ENCODE measurements around the gene POR.
"Not testable (repeated sequence)": the region's sequence is repeated elsewhere in the genome, so short reads cannot be mapped to it uniquely, and the experiment has no call there.

POR gene

DNA sequence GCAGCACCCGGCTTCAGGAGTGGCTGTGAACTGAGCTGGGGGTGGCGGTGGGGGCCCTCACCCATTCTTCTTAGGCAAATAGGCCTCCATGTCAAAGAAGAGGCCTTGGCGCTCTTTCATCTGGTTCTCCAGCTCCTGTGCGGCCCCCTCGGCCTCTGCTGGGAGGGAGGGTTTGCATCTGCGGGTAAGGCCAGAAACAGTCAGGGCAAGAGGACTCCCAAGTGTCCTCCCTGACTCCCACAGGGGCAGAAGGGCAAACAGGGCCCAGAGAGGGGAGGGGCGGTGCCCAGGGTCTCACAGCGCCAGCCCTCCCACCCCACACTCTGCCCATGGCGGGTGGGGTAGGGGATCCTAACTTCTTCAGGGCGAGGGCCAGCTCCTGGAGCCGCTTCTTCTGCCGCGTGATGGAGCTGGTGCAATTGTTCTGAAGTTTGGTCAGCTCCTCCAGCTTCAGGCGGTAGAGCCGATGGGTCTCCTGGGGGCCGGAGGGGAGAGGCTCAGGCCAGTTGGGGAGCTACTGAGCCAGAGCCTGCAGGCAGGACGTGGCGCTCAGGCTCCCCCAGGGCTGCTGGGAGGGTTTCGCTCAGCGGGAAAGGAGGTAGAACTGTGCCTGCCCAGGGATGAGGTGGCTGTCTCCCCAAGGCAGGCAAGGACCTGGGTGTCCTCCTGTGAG lies 77.3 kb downstream of the POR start:
- no peak for DNase-seq (ENCODE audit: low spot score)

DNA sequence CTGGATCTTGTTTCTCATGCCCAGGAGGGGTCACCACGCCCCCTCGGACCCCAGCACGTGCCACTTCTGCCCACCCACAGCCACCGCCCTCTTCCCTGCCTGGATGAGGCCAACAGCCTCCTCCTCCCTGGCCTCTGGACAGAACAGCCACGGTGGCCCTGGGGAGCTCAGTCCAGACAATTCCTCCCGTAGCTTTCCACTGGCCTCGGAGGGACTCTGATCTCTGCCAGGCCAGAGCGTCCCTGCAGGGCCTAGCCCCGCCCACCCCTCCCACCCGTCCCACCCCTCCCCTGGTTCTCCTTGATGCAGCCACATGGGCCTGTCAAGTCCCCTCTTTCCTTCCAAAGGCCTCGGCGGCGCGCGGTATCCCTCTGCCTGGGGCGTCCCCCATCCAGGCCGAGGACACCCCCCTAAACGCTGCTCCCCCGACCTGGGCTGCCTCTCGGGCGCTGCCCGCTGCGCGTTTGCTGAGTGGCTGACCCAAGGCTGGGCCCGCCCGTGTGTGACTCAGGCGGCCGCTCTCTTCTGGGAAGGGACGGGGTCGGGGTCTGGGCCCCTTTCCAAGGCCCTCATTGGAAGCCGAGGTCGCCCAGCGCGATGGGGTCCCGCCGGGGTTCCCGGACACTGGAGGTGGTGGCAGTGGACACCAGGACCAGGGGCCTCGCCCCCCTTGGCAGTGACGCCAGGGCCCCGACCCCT lies 78.9 kb downstream of the POR start:
- DNase-seq (ENCODE audit: low spot score), result no peak

DNA sequence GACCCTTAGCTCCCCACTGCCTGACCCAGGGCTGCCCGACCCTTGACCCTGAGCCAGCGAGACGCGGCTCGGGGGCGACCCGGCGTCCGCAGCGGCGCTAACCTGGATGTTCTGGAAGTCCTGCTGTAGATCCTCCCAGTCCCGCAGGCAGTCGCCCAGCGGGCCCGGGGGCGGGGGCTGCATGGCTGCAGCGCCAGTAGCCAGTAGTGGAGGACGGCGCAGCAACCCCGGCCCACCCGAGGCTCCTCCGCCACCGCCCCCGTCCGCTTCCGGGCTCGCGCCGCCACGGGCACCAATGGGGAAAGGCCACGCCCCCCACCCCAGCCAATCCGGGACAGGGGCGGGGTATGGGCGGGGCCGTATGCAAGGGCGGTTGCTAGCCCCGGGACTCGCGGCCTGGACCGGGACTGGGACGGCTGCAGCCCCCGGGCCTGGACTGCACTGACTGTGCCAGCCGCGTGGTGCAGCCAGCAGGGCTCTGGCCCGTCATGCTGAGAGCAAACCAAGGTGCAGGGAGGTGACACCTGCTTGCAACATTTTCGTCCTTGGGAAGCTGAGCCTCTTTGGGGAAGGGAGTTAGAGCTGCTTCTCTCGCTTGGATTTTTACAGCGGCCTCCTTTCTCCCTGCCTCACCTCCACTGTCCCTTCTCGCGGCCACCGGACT lies 79.6 kb downstream of the POR start, which contains the start of gene TMEM120A:
Gene TMEM120A (minus strand): TSS at position 208 of the 664 bp plus-strand sequence. CDS start 25 bp downstream, at position 183.
- DNase-seq (ENCODE audit: low spot score), result peak; percentile 89

DNA sequence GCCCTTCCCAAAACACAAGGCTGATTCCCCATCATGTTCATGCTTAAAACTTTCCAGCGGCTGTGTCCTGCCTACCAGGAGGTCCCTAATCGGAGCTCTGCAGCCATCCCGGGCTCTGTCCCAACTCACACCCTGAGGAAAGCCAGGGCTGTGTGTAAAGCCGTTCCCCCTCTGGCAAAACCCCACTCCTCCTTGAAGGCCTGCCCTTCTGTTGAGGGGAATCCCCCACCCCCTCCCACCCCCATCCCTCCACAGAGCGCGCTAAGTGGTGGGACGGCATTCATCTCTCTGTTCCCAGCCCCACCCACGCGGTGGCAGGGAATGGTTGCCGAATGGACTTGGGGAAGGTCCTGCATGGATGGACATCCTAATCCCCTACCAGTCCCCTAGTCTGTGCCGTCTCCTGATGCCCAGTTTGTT lies 80.1 kb downstream of the POR start:
- DNase-seq (ENCODE audit: low spot score), result no peak

DNA sequence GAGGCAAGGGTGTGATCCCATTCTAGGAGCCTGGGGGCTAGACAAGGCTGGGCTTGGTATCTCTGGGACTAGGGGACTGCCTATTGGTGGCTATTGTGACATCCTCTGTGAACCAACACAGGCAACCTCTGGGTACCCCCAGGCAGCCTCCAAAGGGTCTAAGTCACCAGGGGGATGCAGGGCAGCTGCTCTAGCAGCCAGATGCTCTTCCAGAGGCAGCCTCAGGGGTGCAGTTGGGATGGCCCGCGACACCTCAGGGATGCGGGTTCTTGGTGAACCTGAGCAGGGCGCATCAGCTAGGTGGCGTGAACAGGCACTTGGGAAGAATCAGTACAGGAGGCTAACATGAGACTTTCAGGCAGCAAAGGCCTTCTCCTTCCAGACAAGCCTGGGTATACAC lies 81.0 kb downstream of the POR start:
- DNase-seq (ENCODE audit: low spot score), result no peak

DNA sequence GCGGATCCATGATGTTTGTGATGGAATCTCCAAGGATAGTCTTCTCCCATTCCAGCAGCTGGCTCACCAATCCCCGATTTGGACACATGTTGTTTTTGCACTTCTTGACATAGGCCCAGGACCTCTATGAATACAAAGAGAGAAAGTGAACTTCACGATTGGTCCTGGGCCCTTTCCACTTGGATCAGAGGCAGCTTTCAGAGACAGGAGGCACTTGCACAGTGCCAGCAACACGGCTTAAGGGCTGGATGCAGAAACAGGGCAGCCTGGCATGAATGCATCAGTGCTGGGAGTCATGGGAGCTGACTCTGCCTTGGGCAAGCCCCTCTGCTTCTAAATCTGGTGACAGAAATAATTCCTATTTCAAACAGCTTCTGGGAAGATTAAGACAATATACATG lies 81.5 kb downstream of the POR start:
- DNase-seq (ENCODE audit: low spot score), result no peak

DNA sequence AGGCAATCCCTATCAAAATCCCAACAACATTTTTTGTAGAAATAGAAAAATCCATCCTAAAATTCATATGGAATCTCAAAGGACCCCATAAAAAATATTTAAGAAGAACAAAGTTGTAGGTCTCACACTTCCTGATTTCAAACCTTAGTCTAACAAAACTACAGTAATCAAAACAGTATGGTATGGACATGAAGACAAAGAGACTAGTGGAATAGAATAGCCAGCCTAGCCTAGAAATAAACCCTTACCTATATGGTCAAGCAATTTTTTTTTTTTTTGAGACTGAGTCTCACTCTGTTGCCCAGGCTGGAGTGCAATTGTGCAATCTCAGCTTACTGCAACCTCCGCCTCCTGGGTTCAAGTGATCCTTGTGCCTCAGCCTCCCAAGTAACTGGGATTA lies 83.1 kb downstream of the POR start:
- DNase-seq (ENCODE audit: low spot score), result no peak

DNA sequence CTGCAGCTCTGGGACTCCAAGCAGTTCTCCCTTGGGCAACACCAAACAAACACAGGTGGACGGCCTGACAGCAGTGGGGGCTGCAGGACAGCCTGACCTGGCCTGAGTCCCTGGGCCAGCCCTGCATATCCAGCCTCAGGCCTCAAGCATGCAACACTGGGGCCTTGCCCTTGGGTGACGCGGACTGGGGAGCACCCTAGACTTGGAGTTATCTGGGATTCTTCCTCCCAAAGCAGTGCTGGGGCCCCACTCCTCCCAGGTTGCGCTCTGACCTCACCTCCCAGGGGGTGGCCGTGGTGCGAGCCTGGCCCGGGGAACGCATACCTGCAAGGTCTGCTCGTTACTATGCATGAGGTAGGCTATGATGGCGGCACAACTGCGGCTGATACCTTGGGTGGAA lies 85.6 kb downstream of the POR start:
- no peak for DNase-seq (ENCODE audit: low spot score)

DNA sequence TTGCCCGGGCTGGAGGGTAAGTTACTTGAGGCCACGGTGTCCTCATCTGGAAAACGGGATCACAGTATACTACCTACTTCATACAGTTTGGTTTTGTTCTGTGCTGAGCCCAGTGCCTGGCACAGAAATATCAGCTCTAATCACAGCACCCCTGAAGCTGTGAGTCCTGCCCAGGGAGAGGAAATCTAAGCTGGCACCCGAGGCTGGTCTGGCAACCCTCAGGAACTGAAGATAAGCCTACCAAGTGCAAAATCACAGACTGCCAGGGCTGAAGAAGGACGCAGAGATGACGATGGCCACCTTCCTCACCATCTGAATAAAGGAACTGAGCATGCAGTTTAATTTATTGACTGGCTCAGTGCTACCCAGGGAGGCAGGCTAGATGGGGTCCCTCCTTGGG lies 87.2 kb downstream of the POR start:
- no peak for DNase-seq (ENCODE audit: low spot score)

DNA sequence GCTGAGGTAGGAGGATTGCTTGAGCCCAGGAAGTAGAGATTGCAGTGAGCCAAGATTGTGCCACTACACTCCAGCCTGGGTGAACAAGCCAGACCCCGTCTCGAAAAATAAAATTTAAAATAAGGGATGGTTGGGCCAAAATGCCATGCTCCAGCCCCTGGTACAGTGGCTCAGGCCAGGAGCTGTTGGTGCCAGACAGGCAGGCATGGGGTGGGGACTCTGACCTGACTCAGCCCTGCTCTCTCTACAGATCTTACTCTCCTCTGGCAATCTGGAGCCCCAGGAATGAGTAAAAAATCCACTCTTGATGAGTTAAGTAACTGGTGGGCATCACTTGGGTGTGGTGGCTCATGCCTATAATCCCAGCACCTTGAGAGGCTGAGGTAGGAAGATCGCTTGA lies 87.9 kb downstream of the POR start:
- no peak for DNase-seq (ENCODE audit: low spot score)

DNA sequence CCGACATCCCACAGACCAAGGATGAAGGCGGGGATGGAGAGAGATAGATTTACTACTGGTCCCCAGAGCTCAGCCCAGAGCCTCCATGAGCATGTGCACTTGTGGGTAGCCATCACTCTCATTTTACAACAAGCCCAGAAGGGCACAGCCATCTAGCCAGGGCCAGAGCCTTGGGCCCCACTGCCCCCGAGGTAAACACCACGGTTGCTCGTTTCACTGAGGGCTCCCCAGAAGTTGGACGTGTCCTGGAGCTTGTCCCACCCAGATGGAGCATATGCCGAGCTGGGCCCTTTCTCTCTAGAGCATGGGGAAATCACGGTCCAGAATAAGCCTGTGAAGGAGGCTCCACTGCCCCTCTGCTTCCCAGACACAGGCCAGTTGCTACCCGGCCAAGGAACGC lies 88.4 kb downstream of the POR start:
- DNase-seq (ENCODE audit: low spot score), result no peak

DNA sequence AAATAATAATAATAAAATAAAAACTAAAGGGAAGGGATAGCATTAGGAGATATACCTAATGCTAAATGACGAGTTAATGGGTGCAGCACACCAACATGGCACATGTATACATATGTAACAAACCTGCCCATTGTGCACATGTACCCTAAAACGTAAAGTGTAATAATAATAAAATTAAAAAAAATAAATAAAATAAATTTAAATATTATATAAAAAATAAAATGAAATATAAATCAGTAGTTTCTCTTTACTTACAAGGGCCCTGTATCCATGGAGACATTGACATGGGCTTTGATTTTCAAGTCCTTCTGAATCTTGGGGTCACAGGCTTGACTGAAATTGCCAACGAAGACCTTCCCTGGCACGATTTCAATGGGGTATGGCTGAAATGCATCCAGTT lies 90.0 kb downstream of the POR start:
- not testable (repeated sequence) for DNase-seq (ENCODE audit: low spot score)

DNA sequence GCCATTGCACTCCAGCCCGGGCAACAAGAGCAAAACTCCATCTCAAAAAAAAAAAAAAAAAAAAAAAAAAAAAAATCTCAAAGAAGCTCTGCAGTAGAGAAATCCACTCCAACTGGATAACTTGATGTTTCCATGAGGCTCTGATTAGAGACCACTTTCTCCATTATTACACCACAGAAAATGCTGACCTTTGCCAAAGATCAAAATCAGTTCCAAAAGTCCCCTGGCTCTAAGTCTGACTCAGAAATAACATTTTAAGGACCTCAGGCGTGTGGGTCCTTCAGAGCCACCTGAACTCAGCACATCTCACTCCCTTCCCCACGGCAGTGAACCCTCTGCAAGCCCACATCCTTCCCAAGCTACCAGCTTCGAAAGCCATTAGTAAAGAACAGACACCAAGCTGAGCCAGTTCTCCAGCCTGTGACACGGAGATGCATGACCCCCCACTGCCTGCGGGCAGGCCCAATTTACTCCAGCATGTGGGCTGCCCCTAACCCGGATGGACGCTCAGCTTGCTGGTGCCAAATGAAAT lies 93.3 kb downstream of the POR start:
- DNase-seq (ENCODE audit: low spot score), result no peak

DNA sequence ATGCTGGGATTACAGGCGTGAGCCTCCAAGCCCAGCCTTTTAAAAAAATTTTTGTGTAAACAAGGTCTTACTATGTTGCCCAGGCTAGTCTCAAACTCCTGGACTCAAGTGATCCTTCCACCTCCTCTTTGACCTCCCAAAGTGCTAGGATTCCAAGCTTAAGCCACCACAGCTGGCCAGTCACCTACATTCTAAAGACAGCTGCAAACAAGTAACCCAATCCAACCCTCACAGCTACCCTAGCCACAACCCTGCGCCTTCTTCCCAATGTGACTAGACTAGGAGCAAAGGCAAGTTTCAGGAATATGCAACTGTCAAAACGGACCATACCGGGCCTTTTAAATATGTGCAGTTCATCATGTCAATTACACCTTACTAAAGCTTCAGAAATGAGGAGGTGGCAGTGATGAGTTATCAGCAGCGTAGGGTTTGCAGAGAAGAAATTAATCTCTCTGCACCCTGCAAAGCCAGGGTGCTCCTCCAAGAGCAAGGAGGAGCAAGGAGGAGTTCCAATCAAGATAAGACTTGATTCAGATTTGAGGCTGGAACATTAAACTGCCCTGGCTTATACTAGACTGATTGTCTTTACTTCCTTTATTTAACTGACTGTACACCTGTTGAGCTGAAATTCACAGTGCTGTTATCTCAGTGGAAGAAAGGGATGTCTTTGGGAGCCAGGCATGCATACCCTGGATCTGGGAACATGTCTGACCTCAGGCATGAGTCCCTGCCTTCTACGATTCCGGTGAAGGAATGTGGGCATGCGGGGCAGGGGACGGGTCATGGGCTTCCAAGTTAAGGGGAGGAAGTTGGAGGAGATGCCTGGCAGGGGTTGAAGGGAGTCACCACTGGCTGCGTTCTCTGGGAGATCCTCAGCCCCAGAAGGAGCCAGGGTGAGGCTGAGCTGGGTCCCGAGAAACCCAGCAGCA lies 95.0 kb downstream of the POR start:
- no peak for DNase-seq (ENCODE audit: low spot score)

DNA sequence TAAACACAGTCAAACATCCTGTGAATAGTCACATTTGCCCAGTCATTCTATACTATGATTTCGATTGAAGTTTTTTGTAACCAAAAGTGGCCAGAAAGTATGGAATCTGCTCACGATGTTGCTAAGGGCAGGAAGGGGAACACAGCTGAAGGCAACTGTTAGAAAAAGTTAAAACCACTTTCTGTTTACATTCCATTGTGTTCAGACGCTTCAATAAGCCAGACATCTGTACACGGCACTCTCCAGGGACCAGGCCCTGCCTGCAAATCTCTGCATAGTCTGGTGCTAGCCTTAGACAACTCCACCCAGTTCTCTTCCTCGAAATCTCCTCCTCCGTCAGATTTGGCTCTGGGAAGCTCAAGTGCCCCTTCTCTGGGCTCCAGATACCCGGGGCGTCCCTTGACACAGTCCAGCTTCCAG lies 96.5 kb downstream of the POR start:
- DNase-seq (ENCODE audit: low spot score), result no peak

DNA sequence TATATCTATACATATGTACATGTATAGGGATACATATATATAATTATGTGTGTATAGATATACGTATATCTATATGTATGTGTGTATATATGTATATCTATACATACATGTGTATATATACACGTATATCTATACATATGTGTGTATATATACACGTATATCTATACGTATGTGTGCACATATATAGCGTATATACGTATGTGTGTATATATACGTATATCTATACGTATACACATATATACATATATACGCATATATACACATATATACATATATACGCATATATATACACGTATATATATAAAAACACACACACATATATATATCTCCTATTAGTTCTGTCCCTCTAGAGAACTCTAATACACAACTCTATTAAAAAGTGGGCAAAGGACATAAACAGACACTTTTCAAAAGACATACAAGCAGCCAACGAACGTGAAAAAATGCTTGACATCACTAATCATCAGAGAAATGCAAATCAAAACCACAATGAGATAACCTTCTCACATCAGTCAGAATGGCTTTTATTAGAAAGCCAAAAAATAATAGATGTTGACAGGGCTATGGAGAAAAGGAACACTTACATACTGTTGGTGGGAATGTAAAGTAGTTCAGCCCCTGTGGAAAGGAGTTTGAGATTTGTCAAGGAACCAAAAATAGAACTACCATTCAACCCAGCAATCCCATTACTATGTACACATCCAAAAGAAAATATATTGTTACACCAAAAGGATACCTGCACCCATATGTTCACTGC lies 101.4 kb downstream of the POR start:
- DNase-seq (ENCODE audit: low spot score), result no peak

DNA sequence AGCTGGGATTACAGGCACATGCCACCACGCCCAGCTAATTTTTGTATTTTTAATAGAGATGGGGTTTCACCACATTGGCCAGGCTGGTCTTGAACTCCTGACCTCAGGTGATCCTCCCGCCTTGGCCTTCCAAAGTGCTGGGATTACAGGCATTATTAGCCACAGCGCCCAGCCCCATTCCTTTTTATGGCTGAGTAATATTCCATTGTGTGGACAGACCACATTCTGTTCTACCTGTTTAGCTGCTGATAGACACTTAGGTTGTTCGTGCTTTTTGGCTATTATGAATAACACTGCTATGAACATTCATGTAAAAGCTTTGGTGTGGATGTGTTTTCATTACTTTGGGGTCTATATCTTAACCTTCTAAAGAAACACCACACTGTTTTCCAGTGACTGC lies 103.6 kb downstream of the POR start:
- not testable (repeated sequence) for DNase-seq (ENCODE audit: low spot score)

DNA sequence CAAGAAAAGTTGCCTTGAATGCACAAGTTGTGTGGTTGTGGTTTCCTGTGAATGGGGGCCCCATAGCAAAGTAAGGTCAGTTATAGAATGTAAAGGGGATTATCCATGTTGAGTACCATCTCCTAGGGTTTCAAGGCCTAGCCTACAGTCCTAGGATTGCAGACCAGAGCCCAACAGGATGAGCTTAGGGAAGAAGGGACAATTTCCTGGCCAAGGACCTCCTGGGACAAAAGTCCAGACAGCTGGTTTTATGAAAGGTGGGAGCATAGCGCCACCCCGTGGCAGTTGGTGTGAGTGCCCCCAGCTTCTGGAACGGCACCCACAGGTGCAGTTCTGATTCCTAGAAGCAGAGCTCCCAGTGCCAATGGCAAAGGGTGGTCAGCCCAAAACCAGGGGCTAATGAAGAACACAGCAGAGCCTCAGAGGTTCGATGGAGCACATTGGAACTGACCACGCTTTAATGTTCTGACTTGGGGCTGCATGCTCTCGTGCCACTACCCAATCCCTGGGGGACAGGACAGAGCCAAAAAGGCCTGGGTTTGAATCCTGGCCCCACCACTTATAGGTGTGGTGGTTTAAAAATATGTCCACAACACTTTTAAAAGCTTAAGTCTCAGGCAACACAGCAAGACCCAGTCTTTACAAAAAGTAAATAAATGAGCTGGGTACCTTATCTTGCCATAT lies 105.2 kb downstream of the POR start:
- peak; percentile 83 for DNase-seq (ENCODE audit: low spot score)

DNA sequence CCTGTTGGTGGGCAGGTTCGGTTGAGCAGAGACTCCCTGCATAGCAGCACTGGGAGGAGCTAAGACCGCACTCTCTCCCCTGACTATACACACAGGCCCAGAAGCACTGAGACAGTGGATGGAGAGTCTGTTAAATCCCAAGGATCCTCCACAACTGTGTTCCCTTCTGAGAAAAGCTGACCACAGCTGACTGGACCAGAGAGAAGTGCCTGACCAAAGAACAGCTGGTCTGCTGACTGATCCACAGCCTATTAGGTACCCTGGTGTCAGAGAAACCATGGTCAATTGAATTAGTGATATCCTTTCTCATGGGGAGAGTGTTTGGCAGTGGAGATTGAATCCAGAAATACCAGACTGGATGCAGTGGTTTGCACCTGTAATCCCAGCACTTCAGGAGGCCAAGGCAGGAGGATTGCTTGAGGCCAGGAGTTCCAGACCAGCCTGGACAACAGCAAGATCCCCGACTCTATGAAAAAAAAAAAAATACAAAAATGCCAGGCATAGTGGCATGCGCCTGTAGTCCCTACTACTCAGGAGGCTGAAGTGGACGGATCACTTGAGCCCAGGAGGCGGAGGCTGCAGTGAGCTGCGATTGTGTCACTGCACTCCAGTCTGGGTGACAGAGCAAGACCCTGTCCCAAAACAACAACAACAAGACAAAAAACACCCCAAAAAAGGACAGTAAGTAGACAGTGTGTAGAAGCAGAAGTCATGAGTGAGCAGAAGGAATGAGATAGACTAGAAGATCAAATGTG lies 107.2 kb downstream of the POR start:
- DNase-seq (ENCODE audit: low spot score), result no peak

DNA sequence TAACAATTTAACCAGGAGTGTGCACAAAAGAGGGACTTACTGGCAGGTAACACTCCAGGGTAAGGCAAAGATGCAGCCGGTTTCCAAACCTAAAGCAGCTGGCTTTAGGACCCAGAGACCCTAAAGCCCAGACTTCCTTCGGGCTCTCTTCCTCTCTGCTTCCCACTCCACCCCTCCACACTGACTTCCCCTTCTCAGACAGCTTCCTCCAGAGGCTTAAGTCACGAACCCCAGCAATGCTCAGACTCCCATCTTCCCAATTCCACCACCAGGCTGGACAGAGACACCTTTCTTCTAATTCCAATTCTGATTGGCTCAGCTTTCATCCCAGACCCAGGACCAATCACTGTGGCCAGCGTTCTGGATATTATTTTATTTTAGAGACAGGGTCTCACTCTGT lies 108.0 kb downstream of the POR start:
- DNase-seq (ENCODE audit: low spot score), result no peak

Measured in hematopoietic multipotent progenitor cell treated with erythropoietin and hydrocortisone succinate and interleukin-3 and kit ligand, for 17 days (in vitro differentiated cells).